Loucy (cell line): ENCODE measurements around the gene COL10A1.

Source experiments
- CTCF ChIP-seq: fragments of 200-600 bp; sonication (generic); conservative IDR thresholded peaks from 2 replicates; pipeline ENCODE4 v1.5.1; 2014; ENCODE audit warnings: mild to moderate bottlenecking, antibody characterized with exemption, low read length
- EZH2phosphoT487 ChIP-seq: fragments of 200-600 bp; IDR thresholded peaks from 2 replicates; pipeline ENCODE4 v1.6.1; 2018; ENCODE audit warnings: antibody characterized with exemption, mild to moderate bottlenecking, moderate library complexity, borderline replicate concordance

- TF ChIP-seq CTCF (no peak), EZH2phosphoT487 (no peak)
Measured at GRCh38 chr6:116106146-116106545, 19.8 kb downstream of the COL10A1 start.
